Spleen (tissue), 11 donors: ENCODE measurements around the gene SCML1. TPM values are rescaled to one million over a fixed set of nuclear protein-coding genes. Genes with fewer than 3 reads are reported as not detected.

Experiments
- DNase-seq: peaks from one replicate; pipeline ENCODE4 v3.0.0-alpha.2; 2020
- H3K27ac ChIP-seq, 8 donors: fragments of 200-600 bp; sonication (generic) in 7 of 8; 1 replicate in 4 of 8; 2 replicates in 4 of 8; pipeline versions ENCODE4 v1.5.0 to v1.8.0; 2016 to 2021; ENCODE audit warnings: inconsistent platforms in 4 of 8, mild to moderate bottlenecking in 4 of 8, moderate library complexity in 1 of 8
- H3K27me3 ChIP-seq, 7 donors: fragments of 200-600 bp; sonication (generic) in 6 of 7; replicated peaks in 1 of 7; 1 replicate in 4 of 7; 2 replicates in 3 of 7; pipeline versions ENCODE4 v1.5.0 to v1.8.0; 2016 to 2021; ENCODE audit warnings: inconsistent platforms in 3 of 7, mild to moderate bottlenecking in 1 of 7
- H3K36me3 ChIP-seq, 6 donors: fragments of 200-600 bp; sonication (generic) in 5 of 6; 1 replicate in 4 of 6; 2 replicates in 2 of 6; pipeline versions ENCODE4 v1.5.0 to v1.8.0; 2016 to 2021; ENCODE audit warnings: inconsistent platforms in 2 of 6
- H3K4me1 ChIP-seq, 6 donors: fragments of 200-600 bp; sonication (generic) in 5 of 6; 1 replicate in 3 of 6; 2 replicates in 3 of 6; pipeline versions ENCODE4 v1.5.0 to v1.8.0; 2016 to 2021; ENCODE audit warnings: inconsistent platforms in 3 of 6
- H3K4me3 ChIP-seq, 8 donors: fragments of 200-600 bp; sonication (generic) in 7 of 8; 1 replicate in 4 of 8; 2 replicates in 4 of 8; pipeline versions ENCODE4 v1.5.0 to v1.8.0; 2016 to 2021; ENCODE audit warnings: inconsistent platforms in 4 of 8, mild to moderate bottlenecking in 4 of 8, moderate library complexity in 2 of 8
- H3K9me3 ChIP-seq, 8 donors: fragments of 200-600 bp; sonication (generic) in 7 of 8; 1 replicate in 4 of 8; 2 replicates in 4 of 8; pipeline versions ENCODE4 v1.5.0 to v1.8.0; 2016 to 2021; ENCODE audit warnings: inconsistent platforms in 4 of 8
- CTCF ChIP-seq, 11 experiments: fragments of 200-600 bp in 7 of 11; fragments of 450-650 bp in 4 of 11; sonication (generic) in 4 of 11; IDR thresholded peaks in 8 of 11; conservative IDR thresholded peaks in 3 of 11; 1 replicate in 7 of 11; 2 replicates in 4 of 11; pipeline versions ENCODE4 v1.4.0 to v1.8.0; 2016 to 2021; ENCODE audit warnings: antibody characterized with exemption in 11 of 11, inconsistent platforms in 4 of 11, mild to moderate bottlenecking in 1 of 11
- POLR2A ChIP-seq, 3 donors: fragments of 450-650 bp; IDR thresholded peaks; one replicate each; pipeline ENCODE4 v1.5.1; 2017; ENCODE audit warnings: antibody characterized with exemption in 3 of 3, mild to moderate bottlenecking in 1 of 3
- POLR2AphosphoS5 ChIP-seq, 3 donors: sonication (generic); formaldehyde crosslinking; IDR thresholded peaks; one replicate each; pipeline ENCODE4 v1.5.1; 2017; ENCODE audit warnings: antibody characterized with exemption in 3 of 3
- WGBS, 5 donors: extraction: QIAGEN DNeasy Blood & Tissue Kit in 3 of 5; methylation state at CpG; one replicate each; pipeline versions ENCODE4 v1.1.5 to v1.1.7; 2013 to 2018; 5-methylcytosine and 5-hydroxymethylcytosine counted together
- intact Hi-C: fragments of 100-400 bp; cut with DNase I; formaldehyde crosslinking; loops from one replicate; pipeline ENCODE4 v1.15.0; 2023; ENCODE audit warnings: low total_unique reads
- polyA plus RNA-seq, 3 donors: library from polyadenylated mRNA; stranded (reverse); fragments of 200-250 nt; gene quantifications; one replicate each; pipeline ENCODE4 v1.2.1, GENCODE V29; 2013
- total RNA-seq, 7 donors: library from RNA; depleted of rRNA in 3 of 7; stranded (reverse); fragments of >200 nt in 3 of 7; fragmentation: NEBNext Ultra II Directional in 4 of 7; extraction: Animal tissue kit (Norgen Biotek cat#: 25700) in 4 of 7; gene quantifications; one replicate each; pipeline versions ENCODE4 v1.1.0 to v1.2.1, GENCODE V29; 2016 to 2021
- donor health status: healthy with polysubstance abuse.
- donor health status: DM: no; HTN: no; CAD: no; lungs with moderate emphysema.
- donor health status: DM: no; HTN: no; CAD: no.
- donor health status: Bipolar disorder and iron deficiency.
- donor health status: healthy.
- donor health status: DM: no; HTN: no; CAD: no.
- donor health status: DM: yes; HTN: yes; CAD: no.

The SCML1 gene
- total and polyA plus RNA-seq, 10 donors: 10.4 to 22.7 (median 15.3) TPM

- Histone ChIP-seq H3K27me3 (peaks cover 0 to 6% (median 0%) of the 10 kb centered on the region in 7 donors), H3K36me3 (no peaks in the 10 kb centered on the region), H3K4me3 (no peak overlapping the region), H3K9me3 (no peaks in the 10 kb centered on the region), H3K27ac (no peak overlapping the region), H3K4me1 (no peaks in the 10 kb centered on the region)
- WGBS, 5 donors: 58 to 91% (median 81%) methylated on average over 4 of the region's 4 CpGs
- DNase-seq: no peak
- intact Hi-C loops: no loop called here
- TF ChIP-seq POLR2A (IDR thresholded peaks at IDR 0.05): no peak
- TF ChIP-seq CTCF (IDR thresholded peaks at IDR 0.05 in 8 of 11, conservative IDR thresholded peaks at IDR 0.05 in 3 of 11): no peak
- TF ChIP-seq POLR2AphosphoS5 (IDR thresholded peaks at IDR 0.05): no peak
Observed at GRCh38 chrX:17798921-17799320, 61.6 kb downstream of the SCML1 start.

GRCh38 chrX:17801431-17801830 lies 64.1 kb downstream of the SCML1 start:
- no peaks in the 10 kb centered on the region for H3K9me3 ChIP-seq
- peaks cover 0 to 6% (median 0%) of the 10 kb centered on the region in 7 donors for H3K27me3 ChIP-seq
- intact Hi-C loops: no loop called here
- no peak overlapping the region for H3K27ac ChIP-seq
- no peaks in the 10 kb centered on the region for H3K4me1 ChIP-seq
- DNase-seq: no peak
- 83 to 100% (median 93%) methylated on average over 7 to 13 of the region's 13 CpGs for WGBS, 5 donors
- H3K4me3 ChIP-seq: no peak overlapping the region
- TF ChIP-seq POLR2A (IDR thresholded peaks at IDR 0.05) (no peak), POLR2AphosphoS5 (IDR thresholded peaks at IDR 0.05) (no peak)
- H3K36me3 ChIP-seq: no peaks in the 10 kb centered on the region

GRCh38 chrX:17802756-17803155 lies 65.5 kb downstream of the SCML1 start:
- Histone ChIP-seq H3K27ac (no peak overlapping the region), H3K4me1 (no peaks in the 10 kb centered on the region), H3K9me3 (no peaks in the 10 kb centered on the region), H3K4me3 (no peak overlapping the region), H3K36me3 (no peaks in the 10 kb centered on the region), H3K27me3 (peaks cover 0 to 2% (median 0%) of the 10 kb centered on the region in 7 donors)
- TF ChIP-seq CTCF (IDR thresholded peaks at IDR 0.05 in 8 of 11, conservative IDR thresholded peaks at IDR 0.05 in 3 of 11): no peak
- no peak for TF ChIP-seq POLR2A (IDR thresholded peaks at IDR 0.05)
- TF ChIP-seq POLR2AphosphoS5 (IDR thresholded peaks at IDR 0.05): no peak
- no peak for DNase-seq
- WGBS, 5 donors: 72 to 87% (median 81%) methylated on average over 7 of the region's 7 CpGs
- intact Hi-C loops: no loop called here

GRCh38 chrX:17803449-17803848 lies 66.2 kb downstream of the SCML1 start:
- no peak overlapping the region for H3K4me3 ChIP-seq
- H3K27ac ChIP-seq: no peak overlapping the region
- H3K27me3 ChIP-seq: no peaks in the 10 kb centered on the region
- no peaks in the 10 kb centered on the region for H3K4me1 ChIP-seq
- TF ChIP-seq POLR2AphosphoS5 (IDR thresholded peaks at IDR 0.05) (no peak), POLR2A (IDR thresholded peaks at IDR 0.05) (no peak), CTCF (IDR thresholded peaks at IDR 0.05 in 8 of 11, conservative IDR thresholded peaks at IDR 0.05 in 3 of 11) (no peak)
- no peak for DNase-seq
- WGBS, 5 donors: 81 to 96% (median 88%) methylated on average over 4 of the region's 4 CpGs
- H3K9me3 ChIP-seq: no peaks in the 10 kb centered on the region
- intact Hi-C loops: no loop called here
- no peaks in the 10 kb centered on the region for H3K36me3 ChIP-seq

Other genes starting within 250 kb of the SCML1 start
- gene RAI2, start 123.8 kb downstream of the SCML1 start, total RNA-seq: 1 to 10 TPM; 2.2 to 5.0 (median 3.9) TPM
- 1 to 10 TPM; 4.0 to 6.3 (median 4.2) TPM for gene RAI2, start 123.8 kb downstream of the SCML1 start, polyA plus RNA-seq